M059J (cell line): Measurements from ENCODE around the gene MAGEA11. TPM values are rescaled to one million over a fixed set of nuclear protein-coding genes. Genes with fewer than 3 reads are reported as not detected.
"Not testable (repeated sequence)": the region's sequence is repeated elsewhere in the genome, so short reads cannot be mapped to it uniquely, and the experiment has no call there.

Experiments
- DNase-seq: peaks from one replicate; pipeline ENCODE4 v3.0.0-alpha.2; 2012; ENCODE audit warnings: low read depth
- total RNA-seq: library from RNA; depleted of rRNA; stranded (reverse); fragments of >200 nt; shearing (Covaris generic); gene quantifications from 2 replicates; pipeline ENCODE4 v1.2.3, GENCODE V29; 2014; rRNA removed

The MAGEA11 gene
- total RNA-seq, 1 experiment from 2014 or later = 0.42 TPM

DNA sequence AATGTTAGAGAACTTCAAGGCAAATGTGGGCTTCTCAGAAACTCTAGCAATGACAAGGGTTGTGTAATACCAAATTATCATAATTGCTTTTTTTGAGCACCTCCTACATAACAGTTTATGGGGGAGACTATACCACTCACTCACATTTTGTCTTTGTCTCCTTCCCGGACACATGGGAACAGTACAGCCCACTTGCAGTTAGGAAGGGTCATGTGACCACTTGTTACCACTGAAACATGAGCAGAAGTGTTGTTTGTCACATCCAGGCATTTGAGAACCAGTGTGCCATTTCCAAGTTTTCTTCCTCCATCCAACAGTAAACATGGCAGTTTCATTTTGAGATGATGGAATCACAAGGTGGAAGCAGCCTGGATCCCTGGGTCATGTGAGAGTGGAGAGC lies 6.9 kb downstream of the MAGEA11 start:
- no peak for DNase-seq

DNA sequence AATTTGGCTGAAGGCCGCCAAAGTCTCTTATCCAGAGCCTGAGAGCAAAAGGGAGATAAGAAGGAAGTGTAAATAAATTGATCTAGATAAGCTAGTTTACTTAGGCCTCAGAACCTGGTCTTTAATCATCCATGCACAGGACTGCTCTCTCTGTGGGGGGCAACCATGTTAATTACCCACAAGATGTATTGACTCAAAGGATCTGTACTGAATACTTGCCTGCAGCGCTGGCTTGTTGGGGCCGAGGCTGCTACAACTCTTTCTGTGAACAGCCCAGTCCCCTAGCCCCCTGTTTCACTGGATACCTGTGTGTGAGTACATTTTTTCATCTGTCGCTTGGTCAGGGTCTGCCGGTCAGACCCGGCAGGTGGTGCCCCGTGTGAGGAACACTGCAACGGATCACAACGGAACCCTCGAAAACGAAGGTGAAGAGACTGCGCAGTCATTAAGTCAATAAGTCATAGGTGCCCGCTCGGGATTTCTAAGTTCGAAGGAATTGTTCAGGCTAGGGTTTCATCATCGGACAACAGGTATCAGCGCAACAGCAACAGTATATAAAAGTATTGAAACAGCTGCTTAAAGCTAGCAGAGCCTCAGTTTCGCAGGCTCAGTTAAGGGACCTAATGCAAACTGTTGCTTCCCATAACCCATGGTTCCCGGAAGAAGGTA lies 8.3 kb downstream of the MAGEA11 start:
- DNase-seq = no peak

DNA sequence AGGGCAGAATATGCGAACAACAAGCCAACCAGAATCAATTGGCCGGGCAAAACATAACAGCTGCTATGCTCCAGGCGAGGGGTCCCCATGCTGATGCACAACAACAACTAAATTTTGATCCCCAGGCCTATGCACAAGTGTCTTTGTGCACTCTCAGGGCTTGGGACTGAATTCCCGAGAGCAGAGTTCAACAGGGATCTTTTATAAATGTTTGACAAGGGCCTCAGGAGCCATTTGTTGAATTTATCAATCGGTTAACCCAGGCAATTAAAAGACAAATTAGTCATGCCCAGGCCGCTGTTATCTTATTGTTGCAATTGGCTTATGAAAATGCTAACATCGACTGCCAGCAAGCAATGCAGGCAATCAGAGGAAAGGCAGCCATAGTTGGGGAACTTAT lies 9.4 kb downstream of the MAGEA11 start:
- DNase-seq = not testable (repeated sequence)

DNA sequence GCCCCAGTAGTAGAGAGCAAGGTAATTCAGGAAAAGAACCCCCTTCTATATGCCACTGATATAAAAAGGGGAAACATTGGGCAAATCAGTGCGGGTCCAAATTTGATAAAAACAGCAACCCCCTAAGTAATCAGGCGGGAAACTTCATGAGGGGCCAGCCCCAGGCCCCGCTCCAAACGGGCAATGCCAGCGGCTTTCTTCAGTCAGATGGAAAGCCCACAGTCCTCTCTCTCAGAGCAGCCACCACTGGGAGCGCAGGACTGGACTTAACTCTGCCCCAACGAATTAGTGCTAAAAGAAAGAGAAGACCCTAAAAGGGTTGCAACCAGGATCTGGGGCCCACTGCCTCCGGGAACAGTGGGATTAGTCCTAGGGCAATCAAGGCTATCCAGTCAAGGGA lies 9.9 kb downstream of the MAGEA11 start:
- DNase-seq = no peak

GRCh38 chrX:149723583-149724118 lies 11.8 kb downstream of the MAGEA11 start:
- DNase-seq = not testable (repeated sequence)

DNA sequence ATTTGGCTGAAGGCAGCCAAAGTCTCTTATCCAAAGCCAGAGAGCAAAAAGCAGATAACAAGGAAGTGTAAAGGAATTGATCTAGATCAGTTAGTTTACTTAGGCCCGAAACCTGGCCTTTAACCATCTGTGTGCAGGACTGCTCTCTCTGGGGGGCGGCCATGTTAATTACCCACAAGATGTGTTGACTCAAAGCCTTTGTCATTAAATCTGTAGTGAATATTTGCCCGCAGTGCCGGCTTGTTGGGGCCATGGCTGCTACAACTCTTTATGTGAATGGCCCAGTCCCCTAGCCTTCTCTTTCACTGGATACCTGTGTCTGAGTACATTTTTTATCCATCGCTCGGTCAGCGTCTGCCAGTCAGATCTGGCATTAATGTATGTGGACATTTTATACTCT lies 15.4 kb downstream of the MAGEA11 start:
- DNase-seq = not testable (repeated sequence)

GRCh38 chrX:149742269-149742668 lies 30.4 kb downstream of the MAGEA11 start:
- not testable (repeated sequence) for DNase-seq

GRCh38 chrX:149746390-149747007 lies 34.6 kb downstream of the MAGEA11 start:
- not testable (repeated sequence) for DNase-seq

DNA sequence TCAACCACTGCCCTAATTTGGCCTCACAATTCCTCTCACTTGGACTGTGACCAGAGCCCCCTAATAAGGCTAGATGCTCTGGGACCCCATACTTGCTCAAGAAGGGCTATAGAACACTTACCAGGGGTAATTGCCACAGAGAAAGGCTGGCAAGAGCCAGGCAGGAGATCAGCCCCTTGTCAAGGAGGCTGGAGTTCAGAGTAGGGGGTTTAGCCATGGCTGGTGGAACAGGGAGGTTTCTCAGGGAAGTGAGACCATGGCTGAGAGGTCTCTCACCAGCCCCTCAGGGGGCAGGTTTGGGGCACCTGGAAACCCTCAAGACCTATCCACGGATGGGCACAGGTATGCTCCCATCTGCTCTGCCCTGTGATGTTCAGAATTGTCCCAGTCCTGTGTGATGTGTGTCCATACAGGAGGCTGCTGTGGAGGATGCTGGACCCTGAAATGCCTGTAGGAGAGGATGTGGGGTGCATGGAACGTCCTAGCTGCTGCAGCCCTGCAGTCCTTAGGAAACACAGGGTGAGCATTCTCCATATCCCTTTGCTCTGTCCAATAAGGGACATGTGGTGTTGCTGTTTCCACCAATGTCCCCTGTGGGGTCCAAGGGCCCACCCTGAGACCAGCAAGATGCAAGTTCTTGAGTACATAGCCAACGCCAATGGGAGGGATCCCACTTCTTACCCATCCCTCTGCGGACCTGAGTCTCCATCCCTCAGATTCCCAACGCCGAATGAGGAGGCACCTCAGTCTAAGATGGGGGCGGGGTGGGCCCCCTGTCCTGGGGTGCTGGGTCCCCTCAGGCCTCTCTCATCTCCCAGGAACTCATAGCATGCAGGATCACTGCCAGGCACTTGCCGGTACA lies 45.6 kb downstream of the MAGEA11 start:
- DNase-seq = no peak

DNA sequence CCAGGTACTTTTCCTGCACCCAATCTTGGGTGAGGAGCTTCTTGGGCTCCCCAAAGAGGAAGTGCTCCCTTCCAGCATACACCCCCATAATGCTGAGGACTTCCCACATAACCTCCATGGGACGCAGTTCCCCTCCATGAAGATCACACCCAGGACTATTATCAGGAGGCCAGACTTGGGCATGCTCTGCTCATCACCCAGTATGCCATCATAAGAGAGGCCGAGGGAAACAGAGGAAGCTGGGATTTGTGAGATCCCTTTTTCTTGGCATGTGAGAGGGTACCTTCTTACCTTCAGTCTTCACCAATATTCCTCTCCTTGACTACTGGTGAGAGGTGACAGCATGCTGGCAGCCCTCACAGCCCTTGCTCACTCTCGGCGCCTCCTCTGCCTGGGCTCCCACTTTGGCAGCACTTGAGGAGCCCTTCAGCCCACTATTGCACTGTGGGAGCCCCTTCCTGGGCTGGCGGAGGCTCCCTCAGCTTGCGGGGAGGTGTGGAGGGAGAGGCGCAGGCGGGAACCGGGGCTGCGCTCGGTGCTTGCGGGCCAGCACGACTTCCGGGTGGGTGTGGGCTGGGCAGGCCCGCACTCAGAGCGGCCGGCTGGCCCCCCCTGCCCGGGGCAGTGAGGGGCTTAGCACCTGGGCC lies 46.3 kb downstream of the MAGEA11 start:
- DNase-seq = no peak

GRCh38 chrX:149758715-149759078 lies 46.8 kb downstream of the MAGEA11 start:
- not testable (repeated sequence) for DNase-seq

GRCh38 chrX:149759824-149760223 lies 48.0 kb downstream of the MAGEA11 start:
- DNase-seq = no peak

DNA sequence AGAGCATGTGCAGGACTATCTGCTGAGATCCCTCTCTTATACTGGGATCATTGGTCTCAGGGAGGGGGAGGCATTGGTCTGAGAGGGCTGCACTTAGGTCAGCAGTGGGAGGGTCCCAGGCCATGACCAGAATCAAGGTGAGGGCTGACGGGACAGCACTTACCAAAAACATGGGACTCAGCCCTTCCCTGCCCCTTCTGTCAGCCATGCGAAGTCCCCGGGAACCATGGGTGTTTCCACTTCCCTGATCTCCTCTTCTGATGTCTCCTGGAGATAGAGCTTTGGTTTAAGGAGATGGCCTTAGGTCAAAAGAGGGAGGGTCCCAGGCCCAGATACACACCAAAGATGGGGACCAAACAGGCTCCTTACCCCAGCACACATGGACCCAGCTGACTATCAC lies 49.1 kb downstream of the MAGEA11 start:
- DNase-seq = no peak

DNA sequence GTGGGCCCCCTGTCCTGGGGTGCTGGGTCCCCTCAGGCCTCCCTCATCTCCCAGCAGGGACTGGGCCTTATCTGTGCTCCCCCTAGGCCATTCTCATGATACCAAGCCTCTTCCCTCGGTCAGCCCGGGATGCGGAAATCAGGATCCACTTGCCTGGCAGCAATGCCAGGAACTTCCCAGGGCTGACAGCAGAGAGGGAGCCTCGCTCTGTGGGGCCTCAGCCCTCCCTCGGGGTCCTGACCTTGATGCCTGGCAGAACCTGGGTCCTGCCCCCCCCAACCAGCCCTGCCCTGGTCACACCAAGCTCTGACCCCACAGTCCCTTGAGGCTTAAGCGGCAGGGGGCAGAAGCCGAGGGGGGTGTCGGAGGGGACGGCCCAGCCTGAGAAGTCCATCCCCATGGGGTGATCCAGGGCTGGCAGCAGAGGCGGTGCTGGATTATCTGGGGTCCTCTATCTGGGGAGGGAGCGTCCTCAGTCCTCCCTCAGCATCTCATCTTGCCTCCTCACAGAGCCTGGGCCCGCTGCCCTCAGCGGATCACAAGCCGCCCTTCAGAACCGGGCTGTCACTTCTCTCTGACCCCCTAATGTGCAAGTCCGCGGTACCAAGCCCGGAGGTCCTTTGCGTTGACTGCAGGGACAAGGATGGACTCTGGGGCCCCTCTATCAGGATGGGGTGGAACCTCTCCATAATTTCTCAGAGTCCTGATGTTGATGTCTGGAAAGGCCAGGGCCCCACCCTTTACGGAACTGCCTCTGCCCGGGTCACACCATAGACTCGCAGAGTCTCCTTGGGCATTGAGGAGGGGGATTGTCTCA lies 50.2 kb downstream of the MAGEA11 start:
- not testable (repeated sequence) for DNase-seq

GRCh38 chrX:149762696-149763614 lies 51.1 kb downstream of the MAGEA11 start:
- no peak for DNase-seq

Other genes with a start within 250 kb of the MAGEA11 start
- gene IDS, start 206.8 kb upstream of the MAGEA11 start, total RNA-seq = 59.8 and 92.5 TPM in 2 replicates
- gene EOLA1, start 171.0 kb upstream of the MAGEA11 start, total RNA-seq = 29.6 and 46.1 TPM in 2 replicates
- gene HSFX3, start 162.1 kb upstream of the MAGEA11 start, total RNA-seq = not detected in 2 replicates
- 0.37 TPM in 1 of 2 replicates, not detected in the other for gene MAGEA9B, start 124.6 kb upstream of the MAGEA11 start, total RNA-seq
- 0.79 TPM in 1 of 2 replicates, not detected in the other for gene HSFX2, start 116.7 kb upstream of the MAGEA11 start, total RNA-seq
- gene TMEM185A, start 80.3 kb upstream of the MAGEA11 start, total RNA-seq = 32.7 and 38.4 TPM in 2 replicates
- gene HSFX1, start 62.0 kb downstream of the MAGEA11 start, total RNA-seq = 0.42 and 0.59 TPM in 2 replicates
- not detected in 2 replicates for gene MAGEA9, start 69.9 kb downstream of the MAGEA11 start, total RNA-seq
- gene MAGEA8, start 169.1 kb downstream of the MAGEA11 start, total RNA-seq = not detected in 2 replicates
- gene HSFX4, start 217.5 kb downstream of the MAGEA11 start, total RNA-seq = not detected in 2 replicates
- gene EOLA2, start 226.4 kb downstream of the MAGEA11 start, total RNA-seq = 20.9 and 42.1 TPM in 2 replicates